ENCODE data around the gene BANF2. TPM values are rescaled to one million over a fixed set of nuclear protein-coding genes. Genes with fewer than 3 reads are reported as not detected.

BANF2 gene
- total RNA-seq, 1 experiment from 2014 or later: not detected

DNA sequence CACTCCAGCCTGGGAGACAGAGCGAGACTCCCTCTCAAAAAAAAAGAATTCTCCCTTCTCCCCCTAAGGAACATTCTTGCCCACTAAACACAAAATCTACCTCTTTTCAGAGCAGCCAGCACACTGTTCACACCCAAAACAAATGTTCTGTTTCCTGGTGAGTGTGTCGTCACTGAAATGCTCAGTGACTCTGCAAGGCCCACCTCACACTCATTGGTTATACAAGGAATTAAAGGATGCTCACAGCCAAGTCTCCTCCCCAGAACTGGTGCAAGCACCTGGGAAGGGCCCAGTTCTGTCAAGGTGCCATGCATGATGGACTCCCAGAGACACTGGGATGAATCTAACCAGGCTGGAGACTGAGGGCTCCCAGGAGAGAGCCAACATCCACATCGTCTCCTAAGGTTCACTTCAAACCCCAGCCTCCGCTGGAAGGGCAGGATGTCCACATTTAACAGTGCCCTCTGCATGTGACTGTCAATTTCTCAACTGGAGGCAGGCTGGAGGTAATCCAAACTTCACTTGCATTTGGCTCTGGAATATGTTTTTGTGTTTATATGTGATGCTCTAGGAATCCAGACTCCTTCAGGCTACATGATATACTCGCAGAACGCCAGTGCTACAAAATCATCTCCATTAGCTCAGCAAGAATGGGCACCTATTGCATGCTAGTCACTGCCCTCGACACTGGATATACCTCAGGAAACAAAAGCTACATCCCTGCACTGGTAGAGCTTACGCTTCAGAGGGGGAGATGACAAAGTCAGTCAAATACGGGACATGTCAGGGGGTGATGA lies 24.8 kb upstream of the BANF2 start:
- no TSS peak for BruUV-seq (replicated peaks)
- intact Hi-C loops (cut with micrococcal nuclease; ENCODE audit: unreplicated experiment): no loop called here
- no peak overlapping the region for H3K27ac ChIP-seq (ENCODE audit: low read depth, low read length, poor library complexity, severe bottlenecking)
- ChIA-PET CTCF (no interaction called here), POLR2A (ENCODE audit: low non-redundant PET) (no interaction called here)
- H3K27me3 ChIP-seq (replicated peaks; ENCODE audit: insufficient read depth, low read depth, low read length, poor library complexity): no peaks in the 10 kb centered on the region
- no peaks in the 10 kb centered on the region for H3K9me3 ChIP-seq (ENCODE audit: low read depth, low read length, poor library complexity, severe bottlenecking)
- H3K4me3 ChIP-seq (ENCODE audit: low read depth, low read length, poor library complexity, severe bottlenecking): no peak overlapping the region
- peaks cover 15% of the 10 kb centered on the region for H3K4me1 ChIP-seq (ENCODE audit: insufficient read depth, low read length, poor library complexity, severe bottlenecking)
- H3K36me3 ChIP-seq (ENCODE audit: insufficient read depth, low read length, poor library complexity, severe bottlenecking): peaks cover 14% of the 10 kb centered on the region
- TF ChIP-seq CTCF (conservative IDR thresholded peaks at IDR 0.05; ENCODE audit: low read depth, low read length) (no peak), EZH2 (IDR thresholded peaks at IDR 0.05; ENCODE audit: borderline replicate concordance, low read depth, low read length, poor library complexity, severe bottlenecking) (no peak)
- DNase-seq (ENCODE audit: low spot score): no peak

DNA sequence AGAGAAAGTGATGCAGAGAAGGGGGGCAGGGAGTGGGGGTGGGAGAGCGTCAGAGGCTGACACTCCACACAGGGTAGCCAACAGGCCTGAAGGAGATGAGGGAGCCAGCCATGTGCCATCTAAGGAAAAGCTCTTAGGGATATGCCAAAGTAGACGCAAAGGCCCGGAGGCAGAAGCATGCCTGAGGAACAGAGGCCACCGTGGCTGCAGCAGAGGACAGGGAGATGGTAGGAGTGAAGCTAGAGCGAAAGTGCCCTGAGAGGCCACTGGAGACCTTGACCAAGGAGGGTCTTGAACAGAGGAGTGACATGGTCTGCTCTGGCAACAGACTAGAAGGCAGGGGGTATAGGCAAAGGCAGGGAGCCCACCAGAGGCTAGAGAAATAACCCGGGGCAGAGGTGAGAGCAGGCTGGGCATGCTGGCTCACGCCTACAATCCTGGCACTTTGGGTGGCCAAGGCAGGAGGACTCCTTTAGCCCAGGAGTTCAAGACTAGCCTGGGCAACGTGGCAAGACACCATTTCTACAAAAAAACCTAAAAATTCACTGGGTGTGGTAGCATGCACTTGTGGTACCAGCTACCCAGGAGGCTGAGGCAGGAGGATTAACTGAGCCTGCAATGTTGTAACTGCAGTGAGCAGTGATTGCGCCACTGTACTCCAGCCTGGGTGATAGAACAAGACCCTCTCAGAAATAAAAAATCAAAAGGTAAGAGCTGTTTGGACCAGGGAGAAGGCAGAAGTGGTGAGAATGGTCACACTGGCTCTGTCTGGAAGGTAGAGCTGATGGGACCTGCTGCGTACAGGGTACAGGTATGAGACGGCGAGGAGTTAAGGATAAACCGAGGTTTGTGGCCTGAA lies 24.0 kb upstream of the BANF2 start:
- no peak for DNase-seq (ENCODE audit: low spot score)
- Histone ChIP-seq H3K27ac (ENCODE audit: low read depth, low read length, poor library complexity, severe bottlenecking) (no peak overlapping the region), H3K9me3 (ENCODE audit: low read depth, low read length, poor library complexity, severe bottlenecking) (no peaks in the 10 kb centered on the region), H3K4me3 (ENCODE audit: low read depth, low read length, poor library complexity, severe bottlenecking) (no peak overlapping the region), H3K27me3 (replicated peaks; ENCODE audit: insufficient read depth, low read depth, low read length, poor library complexity) (no peaks in the 10 kb centered on the region), H3K4me1 (ENCODE audit: insufficient read depth, low read length, poor library complexity, severe bottlenecking) (peaks cover 23% of the 10 kb centered on the region), H3K36me3 (ENCODE audit: insufficient read depth, low read length, poor library complexity, severe bottlenecking) (peaks cover 14% of the 10 kb centered on the region)
- ChIA-PET CTCF (no interaction called here), POLR2A (ENCODE audit: low non-redundant PET) (no interaction called here)
- BruUV-seq (replicated peaks): no TSS peak
- intact Hi-C loops (cut with micrococcal nuclease; ENCODE audit: unreplicated experiment): no loop called here
- TF ChIP-seq EZH2 (IDR thresholded peaks at IDR 0.05; ENCODE audit: borderline replicate concordance, low read depth, low read length, poor library complexity, severe bottlenecking) (no peak), CTCF (conservative IDR thresholded peaks at IDR 0.05; ENCODE audit: low read depth, low read length) (no peak)

DNA sequence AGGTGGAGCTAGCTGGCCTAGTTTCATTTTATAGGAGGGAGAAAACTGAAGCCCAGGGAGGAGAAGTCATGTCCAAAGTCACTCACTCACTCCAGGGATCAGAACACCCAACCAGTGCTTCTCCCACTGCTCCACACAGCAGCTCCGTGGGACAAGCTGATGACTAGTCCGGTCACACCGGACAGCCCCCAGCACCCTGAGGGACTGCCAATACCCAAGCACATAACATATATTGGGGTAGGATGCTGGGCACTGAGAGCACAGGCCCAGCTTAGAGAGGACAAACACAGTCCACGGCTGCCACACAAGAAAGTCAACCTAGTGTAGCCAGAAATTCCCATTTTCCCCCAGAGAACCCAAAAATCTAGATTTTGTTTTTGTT lies 23.4 kb upstream of the BANF2 start:
- Histone ChIP-seq H3K27ac (ENCODE audit: low read depth, low read length, poor library complexity, severe bottlenecking) (no peak overlapping the region), H3K9me3 (ENCODE audit: low read depth, low read length, poor library complexity, severe bottlenecking) (no peaks in the 10 kb centered on the region), H3K4me1 (ENCODE audit: insufficient read depth, low read length, poor library complexity, severe bottlenecking) (peaks cover 24% of the 10 kb centered on the region), H3K27me3 (replicated peaks; ENCODE audit: insufficient read depth, low read depth, low read length, poor library complexity) (no peaks in the 10 kb centered on the region), H3K4me3 (ENCODE audit: low read depth, low read length, poor library complexity, severe bottlenecking) (no peak overlapping the region), H3K36me3 (ENCODE audit: insufficient read depth, low read length, poor library complexity, severe bottlenecking) (peaks cover 14% of the 10 kb centered on the region)
- TF ChIP-seq EZH2 (IDR thresholded peaks at IDR 0.05; ENCODE audit: borderline replicate concordance, low read depth, low read length, poor library complexity, severe bottlenecking) (no peak), CTCF (conservative IDR thresholded peaks at IDR 0.05; ENCODE audit: low read depth, low read length) (no peak)
- ChIA-PET POLR2A (ENCODE audit: low non-redundant PET) (no interaction called here), CTCF (no interaction called here)
- BruUV-seq (replicated peaks): no TSS peak
- intact Hi-C loops (cut with micrococcal nuclease; ENCODE audit: unreplicated experiment): no loop called here
- no peak for DNase-seq (ENCODE audit: low spot score)
